IMR-90 (cell line): ENCODE data around the gene SPAG9. TPM values are rescaled to one million over a fixed set of nuclear protein-coding genes. Genes with fewer than 3 reads are reported as not detected.

Source experiments
- ATAC-seq: fragments of 200-7000 bp; cut with Tn5 transposase; 2 replicates; pipeline ENCODE4 v1.9.1; 2020; ENCODE audit warnings: low read depth, mild to moderate bottlenecking, moderate library complexity
- BruUV-seq: library from RNA; stranded (reverse); fragments of 400-500 nt; replicated peaks from 2 replicates; lab custom pipeline; 2021; lab: Mats Ljungman, UMichigan
- CTCF ChIA-PET: fragments of 300-600 bp; formaldehyde crosslinking; extraction: SDS; loops from one replicate; lab custom pipeline; 2021; ENCODE audit warnings: antibody characterized with exemption; lab: Yijun Ruan, JAX
- POLR2A ChIA-PET: fragments of 300-600 bp; sonication (Branson Sonifier 250); formaldehyde crosslinking; loops from one replicate; lab custom pipeline; 2022; ENCODE audit warnings: antibody characterized with exemption; ENCODE audit not compliant: unreplicated experiment; lab: Charles Lee
- DNase-seq: peaks from one replicate; pipeline ENCODE4 v3.0.0; 2013
- H2AFZ ChIP-seq: replicated peaks from 2 replicates; pipeline ENCODE3; 2013; ENCODE audit warnings: low read length, mild to moderate bottlenecking; ENCODE audit not compliant: poor library complexity
- H2AK5ac ChIP-seq: 2 replicates; pipeline ENCODE4 v1.6.1; 2013; ENCODE audit warnings: low read depth, low read length, inconsistent platforms
- H2AK9ac ChIP-seq: replicated peaks from 2 replicates; pipeline ENCODE3; 2013; ENCODE audit warnings: mild to moderate bottlenecking, low read depth, low read length, moderate library complexity; ENCODE audit not compliant: poor library complexity
- H2BK120ac ChIP-seq: 2 replicates; pipeline ENCODE4 v1.6.1; 2013; ENCODE audit warnings: low read depth, low read length, inconsistent platforms
- H2BK15ac ChIP-seq: 3 replicates; pipeline ENCODE4 v1.6.1; 2013; ENCODE audit warnings: low read depth, low read length, inconsistent platforms
- H2BK20ac ChIP-seq: 2 replicates; pipeline ENCODE4 v1.6.1; 2013; ENCODE audit warnings: low read depth, mild to moderate bottlenecking, inconsistent platforms, low read length, moderate library complexity
- H2BK5ac ChIP-seq: 2 replicates; pipeline ENCODE4 v1.6.1; 2013; ENCODE audit warnings: mild to moderate bottlenecking, low read depth, low read length, inconsistent platforms; ENCODE audit not compliant: poor library complexity, severe bottlenecking
- H3K14ac ChIP-seq: replicated peaks from 2 replicates; pipeline ENCODE4 v1.6.1; 2013; ENCODE audit warnings: low read depth, low read length, inconsistent platforms
- H3K18ac ChIP-seq: 2 replicates; pipeline ENCODE4 v1.6.1; 2013; ENCODE audit warnings: low read depth, low read length, control low read depth
- H3K23ac ChIP-seq: 2 replicates; pipeline ENCODE4 v1.6.1; 2013; ENCODE audit warnings: low read depth, low read length, inconsistent platforms
- H3K27ac ChIP-seq: 2 replicates; pipeline ENCODE4 v1.5.1; 2013; ENCODE audit warnings: mild to moderate bottlenecking, control low read depth, low read length; ENCODE audit not compliant: insufficient read depth
- H3K27me3 ChIP-seq: 2 replicates; pipeline ENCODE4 v1.6.1; 2013; ENCODE audit warnings: low read length; ENCODE audit not compliant: control insufficient read depth, insufficient read depth
- H3K36me3 ChIP-seq: 2 replicates; pipeline ENCODE4 v1.6.1; 2013; ENCODE audit warnings: low read length, mixed read lengths; ENCODE audit not compliant: control insufficient read depth, insufficient read depth
- H3K4ac ChIP-seq: 2 replicates; pipeline ENCODE4 v1.6.1; 2013; ENCODE audit warnings: low read depth, low read length, inconsistent platforms
- H3K4me1 ChIP-seq: 2 replicates; pipeline ENCODE4 v1.6.1; 2013; ENCODE audit warnings: low read length, mixed read lengths; ENCODE audit not compliant: control insufficient read depth, insufficient read depth
- H3K4me2 ChIP-seq: 2 replicates; pipeline ENCODE4 v1.6.1; 2013; ENCODE audit warnings: low read depth, mild to moderate bottlenecking, control low read depth, low read length, moderate library complexity
- H3K4me3 ChIP-seq: 2 replicates; pipeline ENCODE4 v1.5.1; 2013; ENCODE audit warnings: low read depth, mild to moderate bottlenecking, control low read depth, low read length, moderate library complexity; ENCODE audit not compliant: insufficient read depth
- H3K56ac ChIP-seq: 2 replicates; pipeline ENCODE4 v1.6.1; 2013; ENCODE audit warnings: low read length, inconsistent platforms; ENCODE audit not compliant: insufficient read depth; ENCODE audit errors: extremely low read depth
- H3K79me1 ChIP-seq, 2 experiments: 2 replicates each; pipeline ENCODE4 v1.6.1; 2013; ENCODE audit warnings: low read length in 2 of 2, inconsistent platforms in 1 of 2, low read depth in 1 of 2
- H3K9ac ChIP-seq: 2 replicates; pipeline ENCODE4 v1.6.1; 2013; ENCODE audit warnings: low read depth, low read length, control low read depth
- H3K9me1 ChIP-seq: 2 replicates; pipeline ENCODE4 v1.6.1; 2013; ENCODE audit warnings: low read length, inconsistent platforms; ENCODE audit not compliant: insufficient read depth
- H3K9me3 ChIP-seq: 2 replicates; pipeline ENCODE4 v1.6.1; 2013; ENCODE audit warnings: low read length; ENCODE audit not compliant: control insufficient read depth, insufficient read depth
- H4K20me1 ChIP-seq: 2 replicates; pipeline ENCODE4 v1.6.1; 2013; ENCODE audit warnings: low read length, inconsistent platforms; ENCODE audit not compliant: insufficient read depth
- H4K5ac ChIP-seq: 2 replicates; pipeline ENCODE4 v1.6.1; 2013; ENCODE audit warnings: mild to moderate bottlenecking, low read depth, low read length, control low read depth
- H4K8ac ChIP-seq, 2 experiments: 2 replicates each; pipeline ENCODE4 v1.6.1; 2013; ENCODE audit warnings: low read depth in 2 of 2, low read length in 2 of 2, control low read depth in 1 of 2, inconsistent platforms in 1 of 2
- H4K91ac ChIP-seq: 2 replicates; pipeline ENCODE4 v1.6.1; 2013; ENCODE audit warnings: low read depth, low read length, inconsistent platforms; ENCODE audit not compliant: insufficient read depth
- BHLHE40 ChIP-seq: fragments of 150-350 bp; IDR thresholded peaks from 2 replicates; pipeline ENCODE4 v1.6.1; 2016; ENCODE audit warnings: mild to moderate bottlenecking, low read depth, low read length
- CEBPB ChIP-seq: IDR thresholded peaks from 2 replicates; pipeline ENCODE4 v1.6.1; 2012; ENCODE audit warnings: low read depth, low read length, improper control_type of control experiment
- CHD1 ChIP-seq: IDR thresholded peaks from 2 replicates; pipeline ENCODE4 v1.6.1; 2012; ENCODE audit warnings: low read depth, low read length, improper control_type of control experiment
- CTCF ChIP-seq: conservative IDR thresholded peaks from 2 replicates; pipeline ENCODE4 v1.5.1; 2012; ENCODE audit warnings: mild to moderate bottlenecking, low read depth, low read length, improper control_type of control experiment
- ELK1 ChIP-seq: fragments of 150-350 bp; IDR thresholded peaks from 2 replicates; pipeline ENCODE4 v1.6.1; 2016; ENCODE audit warnings: low read depth, mild to moderate bottlenecking, low read length, moderate library complexity, borderline replicate concordance
- FOS ChIP-seq: fragments of 150-350 bp; IDR thresholded peaks from 2 replicates; pipeline ENCODE4 v1.6.1; 2016; ENCODE audit warnings: low read depth, low read length
- MAFK ChIP-seq: IDR thresholded peaks from 2 replicates; pipeline ENCODE4 v1.6.1; 2012; ENCODE audit warnings: low read depth, low read length, improper control_type of control experiment
- MAZ ChIP-seq: IDR thresholded peaks from 2 replicates; pipeline ENCODE4 v1.6.1; 2012; ENCODE audit warnings: low read depth, mild to moderate bottlenecking, low read length, improper control_type of control experiment, moderate library complexity, borderline replicate concordance
- MXI1 ChIP-seq: IDR thresholded peaks from 2 replicates; pipeline ENCODE4 v1.6.1; 2012; ENCODE audit warnings: low read depth, mild to moderate bottlenecking, low read length, moderate library complexity, borderline replicate concordance
- NFE2L2 ChIP-seq: fragments of 150-350 bp; IDR thresholded peaks from 2 replicates; pipeline ENCODE4 v1.6.1; 2016; ENCODE audit warnings: low read depth, mild to moderate bottlenecking, low read length
- POLR2A ChIP-seq: IDR thresholded peaks from 2 replicates; pipeline ENCODE4 v1.6.1; 2012; ENCODE audit warnings: mild to moderate bottlenecking, low read depth, low read length
- RAD21 ChIP-seq: IDR thresholded peaks from 2 replicates; pipeline ENCODE4 v1.6.1; 2012; ENCODE audit warnings: low read length, improper control_type of control experiment
- RCOR1 ChIP-seq: IDR thresholded peaks from 2 replicates; pipeline ENCODE4 v1.6.1; 2012; ENCODE audit warnings: mild to moderate bottlenecking, low read length, improper control_type of control experiment; ENCODE audit not compliant: insufficient replicate concordance
- RFX5 ChIP-seq: IDR thresholded peaks from 2 replicates; pipeline ENCODE4 v1.8.0; 2012; ENCODE audit warnings: low read depth, mild to moderate bottlenecking, low read length, moderate library complexity
- SMC3 ChIP-seq: fragments of 150-350 bp; IDR thresholded peaks from 2 replicates; pipeline ENCODE4 v1.6.1; 2016; ENCODE audit warnings: low read depth, mild to moderate bottlenecking, antibody characterized with exemption, low read length, moderate library complexity
- USF2 ChIP-seq: fragments of 150-350 bp; IDR thresholded peaks from 2 replicates; pipeline ENCODE4 v1.6.1; 2017; ENCODE audit warnings: mild to moderate bottlenecking, antibody characterized with exemption, low read length, low read depth
- WGBS, 2 experiments: methylation state at CpG; one replicate each; pipeline versions ENCODE4 v1.1.5 to v1.1.7; 2013; ENCODE audit warnings: missing lambda C conversion rate in 2 of 2; ENCODE audit not compliant: insufficient read length in 1 of 2; ENCODE audit errors: extremely low coverage in 2 of 2; 5-methylcytosine and 5-hydroxymethylcytosine counted together
- dilution Hi-C: fragments of 300-500 bp; cut with HindIII; formaldehyde crosslinking; loops from one replicate; pipeline ENCODE4 v1.14.3; 2018; ENCODE audit warnings: low sequenced_read_pairs; ENCODE audit not compliant: unreplicated experiment
- in situ Hi-C: fragments of 300-500 bp; cut with MboI; formaldehyde crosslinking; loops from 3 replicates; pipeline ENCODE4 v1.14.3; 2019; ENCODE audit warnings: low sequenced_read_pairs, inconsistent platforms, mixed read lengths
- intact Hi-C: fragments of 100-400 bp; cut with micrococcal nuclease; formaldehyde crosslinking; loops from 2 replicates; pipeline ENCODE4 v1.10.0; 2022
- polyA plus RNA-seq, 3 experiments: library from polyadenylated mRNA; depleted of rRNA; stranded (reverse); fragments of >200 nt; gene quantifications; 2 replicates each; pipeline ENCODE4 v1.2.3, GENCODE V29; 2012; ENCODE audit warnings: low replicate concordance in 1 of 3
- total RNA-seq: library from RNA; depleted of rRNA; stranded (reverse); fragments of >200 nt; gene quantifications from 2 replicates; pipeline ENCODE4 v1.2.3, GENCODE V29; 2012

The SPAG9 gene
- total and polyA plus RNA-seq, 2 of the 4 experiments (the other 2 are of a cell fraction), result 26.7 to 75.5 TPM

- H3K9ac ChIP-seq, result no peak overlapping the region
- POLR2A ChIA-PET, result no interaction called here
- peaks cover 4% of the 10 kb centered on the region; the same call in 1 of the 2 replicates for H3K9me1 ChIP-seq
- H2BK5ac ChIP-seq, result no peak overlapping the region
- no peak overlapping the region for H3K14ac ChIP-seq
- in situ Hi-C loops, result loop anchor here (10.0 kb wide), 1 partner anchor 278 kb away; the partner anchor contains the start of gene TOB1
- no peak overlapping the region for H3K27ac ChIP-seq
- no peak overlapping the region for H2BK120ac ChIP-seq
- no peak overlapping the region for H2AK5ac ChIP-seq
- dilution Hi-C loops, result no loop called here
- ATAC-seq (no peak), DNase-seq (no peak)
- H3K4me3 ChIP-seq, result no peak overlapping the region
- H3K4me1 ChIP-seq, result no peaks in the 10 kb centered on the region
- H4K20me1 ChIP-seq, result no peaks in the 10 kb centered on the region
- no peak overlapping the region for H3K18ac ChIP-seq
- no peak overlapping the region for H4K91ac ChIP-seq
- H2BK20ac ChIP-seq, result no peak overlapping the region
- no peaks in the 10 kb centered on the region for H3K27me3 ChIP-seq
- no TSS peak for BruUV-seq
- H2AFZ ChIP-seq, result no peak overlapping the region
- intact Hi-C loops, result no loop called here
- H3K4me2 ChIP-seq, result no peak overlapping the region
- no peaks in the 10 kb centered on the region for H3K79me1 ChIP-seq
- H3K36me3 ChIP-seq, result no peaks in the 10 kb centered on the region
- CTCF ChIA-PET, result interaction anchor here (1.5 kb wide), 1 partner anchor 10 kb away, joined by 5 read pairs; the partner anchor contains the start of gene NME1
- no peak overlapping the region for H3K4ac ChIP-seq
- TF ChIP-seq FOS, result no peak
- no peak for TF ChIP-seq NFE2L2
- no peak for TF ChIP-seq MAFK
- no peak for TF ChIP-seq BHLHE40
- no peak for TF ChIP-seq RAD21
- TF ChIP-seq SMC3, result no peak
- TF ChIP-seq MXI1, result no peak
- TF ChIP-seq POLR2A, result no peak
- no peak for TF ChIP-seq ELK1
- TF ChIP-seq MAZ, result no peak
- TF ChIP-seq CHD1, result no peak
- no peak for TF ChIP-seq CEBPB
- TF ChIP-seq USF2, result no peak
- TF ChIP-seq CTCF, result no peak
- no peak for TF ChIP-seq RCOR1
- no peak for TF ChIP-seq RFX5
- H3K23ac ChIP-seq, result no peak overlapping the region
- H2AK9ac ChIP-seq, result no peak overlapping the region
- no peak overlapping the region for H4K5ac ChIP-seq
- H3K9me3 ChIP-seq, result no peaks in the 10 kb centered on the region
- no peak overlapping the region for H2BK15ac ChIP-seq
- no peak overlapping the region for H3K56ac ChIP-seq
- H4K8ac ChIP-seq, result no peak overlapping the region
- no CpG with 5 or more reads among the region's 2 CpGs for WGBS, 2 experiments
Observed at GRCh38 chr17:51142597-51142996, 21.9 kb upstream of the SPAG9 start.
